HUES6 (cell line): ENCODE results near the gene NBAS.

ENCODE experiments used
- H3K27ac ChIP-seq: 2 replicates; pipeline ENCODE4 v1.7.0; 2013; ENCODE audit warnings: low read depth, mild to moderate bottlenecking, low read length, inconsistent platforms
- H3K27me3 ChIP-seq: 2 replicates; pipeline ENCODE4 v1.6.1; 2013; ENCODE audit warnings: low read length; ENCODE audit not compliant: control insufficient read depth, insufficient read depth
- H3K36me3 ChIP-seq: 2 replicates; pipeline ENCODE4 v1.6.1; 2013; ENCODE audit warnings: low read length; ENCODE audit not compliant: control insufficient read depth, insufficient read depth
- H3K4me1 ChIP-seq: 2 replicates; pipeline ENCODE4 v1.6.1; 2013; ENCODE audit warnings: low read length; ENCODE audit not compliant: control insufficient read depth, insufficient read depth
- H3K4me3 ChIP-seq: 2 replicates; pipeline ENCODE4 v1.5.1; 2013; ENCODE audit warnings: low read depth, low read length
- H3K9ac ChIP-seq: one replicate; pipeline ENCODE4 v1.6.1; 2013; ENCODE audit warnings: mild to moderate bottlenecking, low read length
- H3K9me3 ChIP-seq: 2 replicates; pipeline ENCODE4 v1.6.1; 2013; ENCODE audit warnings: low read depth, low read length; ENCODE audit not compliant: control insufficient read depth, insufficient read depth

NBAS gene

DNA sequence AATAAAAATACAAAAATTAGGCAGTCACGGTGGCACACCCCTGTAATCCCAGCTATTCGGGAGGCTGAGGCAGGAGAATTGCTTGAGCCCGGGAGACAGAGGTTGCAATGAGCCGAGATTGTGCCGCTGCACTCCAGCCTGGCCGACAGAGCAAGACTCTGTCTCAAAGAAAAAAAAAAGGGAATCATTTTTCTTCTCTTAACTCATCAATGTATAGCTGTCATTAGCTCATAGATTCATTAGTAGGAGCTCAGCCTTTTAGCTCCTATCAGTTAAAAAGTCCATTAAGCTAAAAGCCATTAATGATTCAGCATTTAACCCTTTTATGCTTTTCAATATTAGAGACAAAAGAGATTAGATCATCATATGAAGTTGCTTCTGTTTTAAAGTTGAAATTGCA, 5.8 kb upstream of the NBAS start:
- no peaks in the 10 kb centered on the region for H3K4me1 ChIP-seq
- H3K27ac ChIP-seq: no peak overlapping the region
- H3K9ac ChIP-seq: no peak overlapping the region
- no peaks in the 10 kb centered on the region for H3K36me3 ChIP-seq
- no peaks in the 10 kb centered on the region for H3K9me3 ChIP-seq
- no peak overlapping the region for H3K4me3 ChIP-seq
- no peaks in the 10 kb centered on the region for H3K27me3 ChIP-seq

- H3K27me3 ChIP-seq: no peaks in the 10 kb centered on the region
- no peak overlapping the region for H3K27ac ChIP-seq
- H3K9me3 ChIP-seq: no peaks in the 10 kb centered on the region
- H3K36me3 ChIP-seq: no peaks in the 10 kb centered on the region
- no peak overlapping the region for H3K9ac ChIP-seq
- no peak overlapping the region for H3K4me3 ChIP-seq
- peaks cover 7% of the 10 kb centered on the region; the same call in 1 of the 2 replicates for H3K4me1 ChIP-seq
Measured at GRCh38 chr2:15565994-15566671, 5.0 kb upstream of the NBAS start.

DNA sequence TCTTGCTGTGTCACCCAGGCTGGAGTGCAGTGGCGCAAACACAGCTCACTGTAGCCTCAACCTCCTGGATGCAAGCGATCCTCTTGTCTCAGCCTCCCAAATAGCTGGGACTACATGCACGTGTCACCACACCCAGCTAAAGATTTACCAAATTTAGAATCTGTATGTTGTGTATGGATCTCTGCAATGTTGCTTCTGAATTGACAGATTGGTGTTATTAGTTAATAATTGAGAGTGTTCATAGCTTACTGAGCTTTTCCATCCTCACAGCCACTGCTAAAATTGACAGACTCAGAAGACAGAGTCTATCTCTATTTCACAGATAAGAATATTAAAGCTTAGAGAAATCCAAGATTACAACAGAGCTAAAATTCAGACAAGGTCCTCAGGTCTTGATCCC, 4.3 kb upstream of the NBAS start:
- H3K4me1 ChIP-seq: peaks cover 7% of the 10 kb centered on the region; the same call in 1 of the 2 replicates
- H3K4me3 ChIP-seq: no peak overlapping the region
- H3K27me3 ChIP-seq: no peaks in the 10 kb centered on the region
- H3K27ac ChIP-seq: no peak overlapping the region
- H3K36me3 ChIP-seq: no peaks in the 10 kb centered on the region
- H3K9ac ChIP-seq: no peak overlapping the region
- H3K9me3 ChIP-seq: no peaks in the 10 kb centered on the region

DNA sequence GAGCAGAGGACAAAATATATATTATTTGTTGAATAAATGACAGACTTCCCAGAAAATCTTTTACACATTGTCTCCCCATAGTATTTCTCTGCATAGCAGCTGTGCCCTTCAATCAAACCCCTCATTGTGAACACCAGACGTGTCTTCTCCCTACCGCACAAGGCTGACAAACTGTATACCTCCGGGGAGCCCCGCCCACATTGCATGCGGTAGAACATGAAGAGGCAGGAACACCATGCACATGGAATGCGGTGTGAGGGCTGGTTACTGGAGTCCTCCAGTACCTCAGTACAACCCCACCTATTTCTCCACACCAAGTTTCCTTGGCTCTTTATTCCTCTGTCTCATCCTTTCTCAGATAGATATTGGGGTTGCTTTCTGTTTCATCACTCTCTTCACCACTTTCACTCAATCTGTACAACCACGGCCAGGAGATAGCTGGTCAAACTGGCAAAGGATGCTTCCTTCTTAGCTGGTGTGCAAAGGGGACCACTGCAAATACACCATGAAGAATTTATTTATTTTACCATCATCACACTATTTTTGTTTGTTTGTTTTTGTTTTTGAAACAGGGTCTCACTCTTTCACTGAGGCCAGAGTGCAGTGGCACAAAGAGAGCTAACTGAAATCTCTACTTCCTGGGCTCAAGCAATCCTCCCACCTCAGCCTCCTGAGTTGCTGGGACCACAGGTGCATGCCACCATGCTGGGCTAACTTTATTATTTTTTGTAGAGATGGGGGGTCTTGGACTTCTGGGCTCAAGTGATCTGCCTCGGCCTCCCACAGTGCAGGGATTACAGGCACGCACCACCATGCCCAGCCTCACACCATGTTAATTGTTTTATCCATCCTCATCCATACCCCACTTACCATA, 2.3 kb upstream of the NBAS start:
- no peak overlapping the region for H3K4me3 ChIP-seq
- peaks cover 7% of the 10 kb centered on the region; the same call in 1 of the 2 replicates for H3K4me1 ChIP-seq
- no peaks in the 10 kb centered on the region for H3K36me3 ChIP-seq
- H3K27ac ChIP-seq: no peak overlapping the region
- no peaks in the 10 kb centered on the region for H3K27me3 ChIP-seq
- H3K9me3 ChIP-seq: no peaks in the 10 kb centered on the region
- H3K9ac ChIP-seq: no peak overlapping the region

DNA sequence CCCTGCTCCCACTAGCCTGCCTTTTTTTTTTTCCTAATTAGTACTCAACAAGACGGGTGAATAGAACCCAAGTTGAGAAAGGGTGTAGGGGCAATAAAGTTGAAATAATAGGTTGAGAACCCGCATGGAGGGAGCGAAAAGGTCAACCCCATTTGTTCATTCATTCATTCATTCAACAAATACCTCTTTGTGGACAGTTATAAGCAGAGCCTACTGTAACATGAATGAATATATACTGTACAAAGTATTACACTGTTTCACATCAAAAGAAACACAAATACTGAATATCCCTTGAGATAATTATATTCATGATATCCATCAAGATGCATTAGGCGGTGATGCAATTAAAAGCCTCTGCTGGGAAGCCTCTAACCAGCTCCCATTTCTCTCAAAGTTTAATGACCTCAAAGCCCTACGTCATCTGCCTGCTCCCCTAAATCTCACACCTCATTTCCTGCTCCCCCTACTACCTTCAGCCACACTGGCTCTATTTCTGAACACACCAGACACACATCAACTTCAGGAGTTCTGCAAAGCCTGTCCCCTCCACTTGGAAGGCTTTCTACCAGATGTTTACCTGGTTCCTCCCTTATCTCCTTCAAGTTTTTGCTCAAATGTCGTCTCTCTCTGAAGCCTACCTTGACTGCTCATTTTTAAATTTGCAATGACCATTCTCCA, 1.4 kb upstream of the NBAS start:
- no peaks in the 10 kb centered on the region for H3K36me3 ChIP-seq
- no peaks in the 10 kb centered on the region for H3K27me3 ChIP-seq
- peaks cover 7% of the 10 kb centered on the region; the same call in 1 of the 2 replicates for H3K4me1 ChIP-seq
- H3K27ac ChIP-seq: no peak overlapping the region
- no peaks in the 10 kb centered on the region for H3K9me3 ChIP-seq
- H3K4me3 ChIP-seq: no peak overlapping the region
- H3K9ac ChIP-seq: no peak overlapping the region

DNA sequence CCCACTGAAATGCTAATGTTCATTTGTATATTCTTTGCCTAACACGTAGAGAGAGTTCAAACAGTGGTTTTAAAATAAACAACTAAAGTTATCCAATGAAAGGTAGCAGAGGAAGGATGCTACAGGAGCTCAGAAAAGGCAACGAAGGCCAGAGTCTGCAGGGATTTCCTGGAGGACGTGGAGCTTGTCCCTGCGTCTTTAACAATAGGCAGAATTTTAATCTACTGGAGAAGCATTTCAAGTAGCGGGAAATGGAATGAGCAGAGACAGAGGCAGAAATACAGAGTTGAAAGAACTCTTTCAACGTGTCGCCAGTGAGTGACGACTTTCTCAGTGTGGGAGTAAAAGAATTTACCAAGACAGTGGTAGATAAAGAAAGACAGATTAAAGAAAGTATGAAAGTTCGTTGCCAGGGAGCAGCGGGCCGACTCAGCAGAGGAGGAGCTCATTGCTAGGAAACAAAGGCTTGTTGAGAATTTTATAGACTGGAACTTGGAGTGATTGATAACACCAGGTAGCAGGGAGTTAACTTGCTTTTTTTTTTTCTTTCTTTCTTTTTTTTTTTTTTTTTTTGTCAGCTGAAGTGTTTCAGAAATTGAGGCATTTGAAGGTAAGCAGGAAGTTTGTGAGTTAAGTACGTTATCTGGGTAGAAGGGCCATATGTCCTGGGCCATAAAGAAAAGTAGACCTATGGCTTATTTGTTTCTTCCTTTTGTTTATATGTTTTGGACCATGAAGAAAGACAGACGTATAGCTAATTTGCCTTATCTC, 625 bp upstream of the NBAS start:
- Histone ChIP-seq H3K4me1 (peaks cover 7% of the 10 kb centered on the region; the same call in 1 of the 2 replicates), H3K9me3 (no peaks in the 10 kb centered on the region), H3K36me3 (no peaks in the 10 kb centered on the region), H3K9ac (no peak overlapping the region), H3K27me3 (no peaks in the 10 kb centered on the region), H3K27ac (no peak overlapping the region), H3K4me3 (peak overlapping the region; percentile 98)

- H3K36me3 ChIP-seq: no peaks in the 10 kb centered on the region
- no peak overlapping the region for H3K27ac ChIP-seq
- peaks cover 7% of the 10 kb centered on the region; the same call in 1 of the 2 replicates for H3K4me1 ChIP-seq
- H3K27me3 ChIP-seq: no peaks in the 10 kb centered on the region
- peak overlapping the region; percentile 98 for H3K4me3 ChIP-seq
- H3K9me3 ChIP-seq: no peaks in the 10 kb centered on the region
- peak overlapping the region; percentile 83 for H3K9ac ChIP-seq
Measured at GRCh38 chr2:15560140-15560987, 770 bp downstream of the NBAS start.

DNA sequence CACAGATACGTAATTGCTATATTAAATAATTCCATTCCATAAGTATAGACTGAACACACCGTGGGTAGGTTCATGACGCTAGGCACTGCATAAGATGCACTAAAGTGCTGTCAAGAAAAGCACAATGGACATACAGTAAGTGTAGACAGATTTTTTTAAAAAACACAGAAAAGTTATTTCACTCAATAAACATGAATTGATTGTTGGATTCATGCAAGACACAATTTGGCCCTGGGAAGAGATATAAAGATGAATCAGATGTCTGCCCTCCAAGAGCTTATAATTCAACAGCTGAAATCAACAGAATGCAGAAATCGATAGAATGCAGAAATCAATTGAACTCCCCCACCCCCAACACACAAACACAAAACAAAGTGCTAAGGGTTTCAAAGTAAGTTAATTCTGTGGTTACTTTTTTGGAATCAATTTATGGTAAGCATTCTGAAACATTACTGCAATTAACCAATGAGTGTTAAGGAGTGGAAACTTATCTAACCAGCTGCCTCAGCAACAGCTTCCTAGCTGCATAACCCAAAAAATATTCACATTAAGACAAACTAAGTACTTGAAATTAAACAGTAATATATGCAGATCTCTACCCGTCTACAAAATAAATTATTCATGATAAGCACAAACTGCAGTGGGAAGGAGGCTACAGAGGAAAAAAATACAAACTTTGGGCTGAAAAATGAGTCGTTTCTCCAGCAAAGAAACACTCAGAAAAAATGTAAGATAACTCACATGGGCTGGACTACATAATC, 1.6 kb downstream of the NBAS start:
- no peak overlapping the region for H3K9ac ChIP-seq

DNA sequence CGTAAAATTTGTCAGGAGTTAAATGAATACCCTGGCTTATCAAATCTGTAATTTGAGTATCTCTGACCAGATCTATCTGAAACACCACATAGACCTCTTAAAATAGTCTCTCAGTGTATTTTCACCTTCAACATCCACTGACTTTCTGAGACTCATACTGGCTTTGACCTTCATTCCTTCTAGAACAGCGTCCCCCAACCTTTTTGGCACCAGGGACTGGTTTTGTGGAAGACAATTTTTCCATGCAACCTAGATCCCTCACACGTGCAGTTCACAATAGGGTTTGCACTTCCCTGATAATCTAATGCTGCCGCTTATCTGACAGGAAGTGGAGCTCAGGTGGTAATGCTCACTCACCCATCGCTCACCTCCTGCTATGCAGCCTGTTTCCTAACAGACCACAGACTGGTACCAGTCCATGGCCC, 3.2 kb downstream of the NBAS start:
- Histone ChIP-seq H3K36me3 (peaks cover 2% of the 10 kb centered on the region; the same call in 1 of the 2 replicates), H3K4me1 (peaks cover 7% of the 10 kb centered on the region; the same call in 1 of the 2 replicates), H3K27ac (no peak overlapping the region), H3K9me3 (no peaks in the 10 kb centered on the region), H3K4me3 (no peak overlapping the region), H3K9ac (no peak overlapping the region), H3K27me3 (no peaks in the 10 kb centered on the region)

More for the DNA sequence above, 1.6 kb downstream of the NBAS start:
- Histone ChIP-seq H3K4me1 (peaks cover 7% of the 10 kb centered on the region; the same call in 1 of the 2 replicates), H3K27ac (no peak overlapping the region), H3K4me3 (peak overlapping the region; percentile 98; the same call in 1 of the 2 replicates), H3K27me3 (no peaks in the 10 kb centered on the region), H3K36me3 (no peaks in the 10 kb centered on the region), H3K9me3 (no peaks in the 10 kb centered on the region)
